Colonic mucosa (tissue), 4 donors: ENCODE results near the gene HSDL1. TPM values are rescaled to one million over a fixed set of nuclear protein-coding genes. Genes with fewer than 3 reads are reported as not detected.

ENCODE experiments used
- DNase-seq: peaks from one replicate; pipeline ENCODE4 v3.0.0-alpha.2; 2020
- H3K27ac ChIP-seq: fragments of 200-600 bp; one replicate; pipeline ENCODE4 v1.8.0; 2021
- H3K27me3 ChIP-seq: fragments of 200-600 bp; one replicate; pipeline ENCODE4 v1.8.0; 2021
- H3K36me3 ChIP-seq: fragments of 200-600 bp; one replicate; pipeline ENCODE4 v1.8.0; 2021
- H3K4me1 ChIP-seq: fragments of 200-600 bp; one replicate; pipeline ENCODE4 v1.8.0; 2021; ENCODE audit warnings: mild to moderate bottlenecking
- H3K4me3 ChIP-seq: fragments of 200-600 bp; one replicate; pipeline ENCODE4 v1.8.0; 2021
- H3K9ac ChIP-seq, 2 donors: one replicate each; pipeline ENCODE4 v1.7.0; 2013; ENCODE audit warnings: control low read depth in 2 of 2, low read depth in 2 of 2, low read length in 2 of 2
- H3K9me3 ChIP-seq: fragments of 200-600 bp; one replicate; pipeline ENCODE4 v1.8.0; 2021
- intact Hi-C: fragments of 100-400 bp; cut with DNase I; formaldehyde crosslinking; loops from one replicate; pipeline ENCODE4 v1.14.1; 2022
- total RNA-seq, 2 donors: library from RNA; stranded (reverse); fragmentation: NEBNext Ultra II Directional in 1 of 2; extraction: Animal tissue kit (Norgen Biotek cat#: 25700) in 1 of 2; gene quantifications; one replicate each; pipeline ENCODE4 v1.2.1, GENCODE V29; 2021
- TF ChIP-seq, protein P1 (sequence below): fragments of 200-600 bp; IDR thresholded peaks from one replicate; pipeline ENCODE4 v1.8.0; 2022; ENCODE audit warnings: antibody characterized with exemption, mild to moderate bottlenecking
- donor health status: healthy.
- donor health status: DM: no; HTN: no; CAD: no.
- donor health status: DM: no; HTN: no; CAD: no.

HSDL1 gene
- total RNA-seq, 2 donors from 2014 or later: 10.7 to 12.9 TPM

DNA sequence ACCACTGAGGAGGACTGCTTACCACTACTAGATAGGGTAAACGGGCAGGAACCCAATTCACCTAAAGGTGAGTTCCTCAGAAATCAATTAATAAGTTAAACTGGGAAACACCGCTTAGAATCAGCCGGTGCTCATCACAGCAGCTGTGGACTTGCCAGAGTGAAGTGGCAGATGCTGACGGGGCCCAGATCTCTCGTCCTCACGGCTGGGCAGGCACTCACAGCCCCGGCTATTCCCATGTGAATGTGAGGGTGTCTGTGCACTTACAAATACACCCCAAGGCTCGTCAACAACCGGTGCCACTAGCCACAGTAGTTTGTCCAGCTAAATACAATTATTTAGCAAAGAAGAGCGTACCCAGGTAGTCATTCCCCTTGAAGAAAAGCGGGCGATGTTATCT, 58.0 kb downstream of the HSDL1 start:
- Histone ChIP-seq H3K27ac (no peak overlapping the region), H3K9me3 (no peaks in the 10 kb centered on the region), H3K36me3 (peaks cover 15% of the 10 kb centered on the region), H3K4me1 (no peaks in the 10 kb centered on the region), H3K4me3 (no peak overlapping the region), H3K9ac (no peak overlapping the region), H3K27me3 (no peaks in the 10 kb centered on the region)
- intact Hi-C loops: no loop called here
- TF ChIP-seq, protein P1, sequence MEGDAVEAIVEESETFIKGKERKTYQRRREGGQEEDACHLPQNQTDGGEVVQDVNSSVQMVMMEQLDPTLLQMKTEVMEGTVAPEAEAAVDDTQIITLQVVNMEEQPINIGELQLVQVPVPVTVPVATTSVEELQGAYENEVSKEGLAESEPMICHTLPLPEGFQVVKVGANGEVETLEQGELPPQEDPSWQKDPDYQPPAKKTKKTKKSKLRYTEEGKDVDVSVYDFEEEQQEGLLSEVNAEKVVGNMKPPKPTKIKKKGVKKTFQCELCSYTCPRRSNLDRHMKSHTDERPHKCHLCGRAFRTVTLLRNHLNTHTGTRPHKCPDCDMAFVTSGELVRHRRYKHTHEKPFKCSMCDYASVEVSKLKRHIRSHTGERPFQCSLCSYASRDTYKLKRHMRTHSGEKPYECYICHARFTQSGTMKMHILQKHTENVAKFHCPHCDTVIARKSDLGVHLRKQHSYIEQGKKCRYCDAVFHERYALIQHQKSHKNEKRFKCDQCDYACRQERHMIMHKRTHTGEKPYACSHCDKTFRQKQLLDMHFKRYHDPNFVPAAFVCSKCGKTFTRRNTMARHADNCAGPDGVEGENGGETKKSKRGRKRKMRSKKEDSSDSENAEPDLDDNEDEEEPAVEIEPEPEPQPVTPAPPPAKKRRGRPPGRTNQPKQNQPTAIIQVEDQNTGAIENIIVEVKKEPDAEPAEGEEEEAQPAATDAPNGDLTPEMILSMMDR: no peak
- DNase-seq: no peak

GRCh38 chr16:84086341-84086740, 58.6 kb downstream of the HSDL1 start:
- H3K9me3 ChIP-seq: no peaks in the 10 kb centered on the region
- H3K27ac ChIP-seq: no peak overlapping the region
- H3K4me1 ChIP-seq: no peaks in the 10 kb centered on the region
- TF ChIP-seq, protein P1: no peak
- peaks cover 11% of the 10 kb centered on the region for H3K36me3 ChIP-seq
- intact Hi-C loops: no loop called here
- no peak overlapping the region for H3K4me3 ChIP-seq
- H3K9ac ChIP-seq: no peak overlapping the region
- no peak for DNase-seq
- no peaks in the 10 kb centered on the region for H3K27me3 ChIP-seq

- intact Hi-C loops: loop anchor here (2.0 kb wide), 1 partner anchor 101 kb away; the partner anchor contains the start of gene TAF1C
- TF ChIP-seq, protein P1: no peak
- no peaks in the 10 kb centered on the region for H3K4me1 ChIP-seq
- peaks cover 8% of the 10 kb centered on the region for H3K36me3 ChIP-seq
- no peaks in the 10 kb centered on the region for H3K27me3 ChIP-seq
- no peak overlapping the region for H3K9ac ChIP-seq
- no peak overlapping the region for H3K27ac ChIP-seq
- no peak overlapping the region for H3K4me3 ChIP-seq
- H3K9me3 ChIP-seq: no peaks in the 10 kb centered on the region
- DNase-seq: no peak
Measured at GRCh38 chr16:84085773-84086172, 59.2 kb downstream of the HSDL1 start.

DNA sequence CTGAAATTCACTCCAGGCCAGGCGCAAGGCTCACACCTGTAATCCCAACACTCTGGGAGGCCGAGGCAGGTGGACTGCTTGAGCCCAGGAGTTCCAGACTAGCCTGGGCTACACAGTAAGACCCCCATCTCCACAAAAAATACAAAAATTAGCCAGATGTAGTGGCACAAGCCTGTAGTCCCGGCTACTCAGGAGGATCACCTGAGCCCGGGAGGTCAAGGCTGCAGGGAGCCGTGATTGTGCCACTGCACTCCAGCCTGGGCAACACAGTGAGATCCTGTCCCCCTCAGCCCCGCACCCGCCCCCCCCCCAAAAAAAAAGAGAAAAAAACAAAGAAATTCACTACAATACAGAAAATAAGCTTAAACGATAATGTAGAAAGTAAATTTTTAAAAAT, 59.7 kb downstream of the HSDL1 start:
- Histone ChIP-seq H3K4me3 (no peak overlapping the region), H3K27me3 (no peaks in the 10 kb centered on the region), H3K4me1 (no peaks in the 10 kb centered on the region), H3K27ac (no peak overlapping the region), H3K36me3 (peaks cover 4% of the 10 kb centered on the region), H3K9me3 (no peaks in the 10 kb centered on the region), H3K9ac (no peak overlapping the region)
- no peak for DNase-seq
- intact Hi-C loops: loop anchor here (2.0 kb wide), 1 partner anchor 102 kb away; the partner anchor contains the start of gene TAF1C
- TF ChIP-seq, protein P1: no peak

- intact Hi-C loops: loop anchor here (2.0 kb wide), 1 partner anchor 102 kb away; the partner anchor contains the start of gene TAF1C
- peak; percentile 74 for DNase-seq
- H3K4me1 ChIP-seq: no peaks in the 10 kb centered on the region
- peaks cover 4% of the 10 kb centered on the region for H3K36me3 ChIP-seq
- H3K9me3 ChIP-seq: no peaks in the 10 kb centered on the region
- no peak overlapping the region for H3K9ac ChIP-seq
- no peak overlapping the region for H3K4me3 ChIP-seq
- H3K27ac ChIP-seq: no peak overlapping the region
- TF ChIP-seq, protein P1: peak; percentile 73
- no peaks in the 10 kb centered on the region for H3K27me3 ChIP-seq
Measured at GRCh38 chr16:84084570-84085270, 60.3 kb downstream of the HSDL1 start.
